H1 (cell line): ENCODE data around the gene CUL1.

Experiments used
- BACH1 ChIP-seq: IDR thresholded peaks from 2 replicates; pipeline ENCODE4 v1.6.1; 2012; ENCODE audit warnings: low read length, improper control_type of control experiment
- CHD2 ChIP-seq: IDR thresholded peaks from 2 replicates; pipeline ENCODE4 v1.6.1; 2012; ENCODE audit warnings: low read length, improper control_type of control experiment
- CTCF ChIP-seq, 3 experiments: IDR thresholded peaks; 1 replicate in 2 of 3; 2 replicates in 1 of 3; pipeline versions ENCODE4 v1.5.1 to v1.6.1; 2011; ENCODE audit warnings: low read length in 3 of 3, mild to moderate bottlenecking in 3 of 3, inconsistent platforms in 2 of 3, low read depth in 1 of 3, moderate library complexity in 1 of 3; ENCODE audit not compliant: insufficient read depth in 1 of 3; ENCODE audit errors: control extremely low read depth in 1 of 3
- EZH2 ChIP-seq: fragments of 200-600 bp; sonication (generic); IDR thresholded peaks from 2 replicates; pipeline ENCODE4 v1.7.1; 2012; ENCODE audit warnings: low read depth, mild to moderate bottlenecking, moderate library complexity, low read length, inconsistent platforms; ENCODE audit not compliant: severe bottlenecking
- JUN ChIP-seq: IDR thresholded peaks from 2 replicates; pipeline ENCODE4 v1.6.1; 2011; ENCODE audit warnings: low read depth, mild to moderate bottlenecking, improper control_type of control experiment, low read length
- KDM1A ChIP-seq: fragments of 200-600, 300-600 bp; sonication (generic); IDR thresholded peaks from 2 replicates; pipeline ENCODE4 v1.7.1; 2016; ENCODE audit warnings: mild to moderate bottlenecking, low read length, borderline replicate concordance
- POU5F1 ChIP-seq: IDR thresholded peaks from 2 replicates; pipeline ENCODE4 v1.6.1; 2011; ENCODE audit warnings: low read depth, mild to moderate bottlenecking, low read length, moderate library complexity
- SIN3A ChIP-seq, 2 experiments: IDR thresholded peaks in 1 of 2; conservative IDR thresholded peaks in 1 of 2; 2 replicates each; pipeline ENCODE4 v1.6.1; 2011 to 2012; ENCODE audit warnings: low read length in 2 of 2, improper control_type of control experiment in 1 of 2, low read depth in 1 of 2, mild to moderate bottlenecking in 1 of 2
- SP1 ChIP-seq: IDR thresholded peaks from 2 replicates; pipeline ENCODE4 v1.6.1; 2011; ENCODE audit warnings: low read depth, low read length

- TF ChIP-seq POU5F1 = no peak
- no peak for TF ChIP-seq BACH1
- no peak for TF ChIP-seq EZH2
- no peak for TF ChIP-seq CTCF (IDR thresholded peaks at IDR 0.05; ENCODE audit: control extremely low read depth in 1 of 3, insufficient read depth in 1 of 3, low read depth in 1 of 3, low read length in 3 of 3)
- no peak for TF ChIP-seq JUN
- no peak for TF ChIP-seq CHD2
- TF ChIP-seq KDM1A = no peak
- TF ChIP-seq SIN3A (conservative IDR thresholded peaks at IDR 0.05 in 1 of 2, IDR thresholded peaks at IDR 0.05 in 1 of 2; ENCODE audit: low read depth in 1 of 2, low read length in 2 of 2) = no peak
- no peak for TF ChIP-seq SP1
These were observed 85.3 kb downstream of the CUL1 start for GRCh38 chr7:148783801-148784527.
